GM21381 (cell line): Measurements from ENCODE around the gene PITHD1.
"Not testable (repeated sequence)": the region's sequence is repeated elsewhere in the genome, so short reads cannot be mapped to it uniquely, and the experiment has no call there.

Experiments
- ATAC-seq: cut with Tn5 transposase; IDR thresholded peaks from one replicate; pipeline ENCODE4 v1.9.1; 2021; ENCODE audit warnings: mild to moderate bottlenecking, moderate library complexity; ENCODE audit not compliant: unreplicated experiment

Gene PITHD1

DNA sequence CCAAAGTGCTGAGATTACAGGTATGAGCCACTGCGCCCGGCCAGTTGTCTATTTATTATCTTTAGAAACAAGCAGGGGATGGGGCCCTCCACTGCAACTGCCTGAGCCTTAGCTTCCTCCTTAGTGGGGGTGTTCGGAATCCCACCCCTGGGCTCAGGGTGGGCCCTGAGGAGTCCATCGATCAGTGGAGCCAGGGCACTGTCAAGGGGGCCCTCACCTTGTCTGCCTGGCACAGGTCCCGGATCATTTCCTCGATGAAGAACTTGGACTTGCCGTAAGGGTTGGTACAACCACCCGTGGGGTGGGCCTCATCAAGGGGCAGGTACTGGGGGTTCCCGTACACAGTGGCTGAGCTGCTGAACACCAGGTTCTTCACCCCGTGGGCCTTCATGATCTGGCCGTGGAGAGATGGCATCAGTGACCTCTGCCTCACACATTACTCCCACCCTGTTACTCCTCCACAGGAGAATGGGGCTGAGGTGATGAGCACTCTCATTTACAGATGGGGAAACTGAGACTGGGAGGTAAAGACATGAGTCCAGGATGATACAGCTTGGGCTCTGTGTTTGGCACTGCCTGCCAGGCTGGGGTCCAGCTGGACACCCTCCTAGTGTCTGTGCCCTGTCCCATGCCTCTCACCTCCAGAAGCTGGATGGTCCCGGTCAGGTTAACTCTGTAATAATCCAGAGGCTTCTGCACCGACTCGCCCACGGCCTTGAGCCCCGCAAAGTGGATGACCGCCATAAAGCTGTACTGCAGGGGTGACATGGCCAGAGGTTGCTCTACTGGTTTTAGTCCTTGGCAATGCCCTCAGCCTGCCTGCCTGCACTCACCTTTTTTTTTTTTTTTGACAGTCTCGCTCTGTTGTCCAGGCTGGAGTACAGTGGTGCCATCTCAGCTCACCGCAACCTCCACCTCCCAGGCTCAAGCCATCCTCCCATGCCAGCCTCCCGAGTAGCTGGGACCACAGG lies 19.5 kb downstream of the PITHD1 start:
- ATAC-seq, result no peak

- no peak for ATAC-seq
Observed at GRCh38 chr1:23798662-23799142, 20.5 kb downstream of the PITHD1 start.

- ATAC-seq, result no peak
Observed at GRCh38 chr1:23799255-23799569, 21.0 kb downstream of the PITHD1 start.

DNA sequence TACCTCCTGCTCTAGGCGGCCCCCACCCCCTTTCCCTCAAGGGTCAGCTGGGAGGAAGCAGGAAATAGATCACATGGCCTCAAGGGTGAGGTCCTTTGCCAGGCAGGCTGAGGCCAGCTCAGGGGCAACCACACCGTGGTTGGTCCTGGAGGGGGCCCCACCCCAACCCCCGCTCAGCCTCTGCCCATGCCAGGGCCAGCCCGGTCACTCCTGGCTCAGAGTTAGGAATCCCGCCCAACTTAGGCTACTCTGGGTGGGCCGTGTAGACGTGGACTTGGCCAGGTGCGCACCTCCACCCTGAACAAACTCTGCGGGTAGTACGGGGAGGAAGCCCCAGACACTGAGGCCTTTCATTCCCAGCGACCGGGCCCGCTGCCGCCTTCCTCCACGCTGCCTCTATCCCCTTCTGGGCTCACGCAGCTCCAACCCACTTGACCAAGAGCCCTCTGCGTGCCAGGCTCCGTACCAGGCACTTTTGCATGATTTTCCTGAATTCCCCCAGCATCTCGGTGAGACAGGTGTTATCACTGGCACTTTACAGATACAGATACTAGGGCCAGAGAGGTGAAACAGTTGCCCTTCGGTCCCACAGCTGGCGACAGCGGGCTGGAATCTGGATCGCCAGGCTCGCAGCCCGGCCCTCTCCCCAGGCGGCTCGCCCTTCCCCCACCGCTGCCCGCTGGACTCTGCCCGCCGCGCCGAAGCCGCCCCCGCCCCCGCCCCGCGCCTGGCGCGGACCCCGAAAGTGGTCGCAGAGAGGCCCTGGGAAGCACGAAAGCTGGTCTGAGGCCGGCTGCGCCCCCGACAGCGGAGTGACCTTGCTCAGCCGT lies 21.6 kb downstream of the PITHD1 start:
- ATAC-seq, result peak; percentile 9

- ATAC-seq, result peak; percentile 80
Observed at GRCh38 chr1:23800400-23801337, 22.5 kb downstream of the PITHD1 start, which contains the start of gene GALE. Gene GALE, minus strand, starts transcription at chr1:23800754. Its CDS starts 1,747 bp downstream, at chr1:23799007.

DNA sequence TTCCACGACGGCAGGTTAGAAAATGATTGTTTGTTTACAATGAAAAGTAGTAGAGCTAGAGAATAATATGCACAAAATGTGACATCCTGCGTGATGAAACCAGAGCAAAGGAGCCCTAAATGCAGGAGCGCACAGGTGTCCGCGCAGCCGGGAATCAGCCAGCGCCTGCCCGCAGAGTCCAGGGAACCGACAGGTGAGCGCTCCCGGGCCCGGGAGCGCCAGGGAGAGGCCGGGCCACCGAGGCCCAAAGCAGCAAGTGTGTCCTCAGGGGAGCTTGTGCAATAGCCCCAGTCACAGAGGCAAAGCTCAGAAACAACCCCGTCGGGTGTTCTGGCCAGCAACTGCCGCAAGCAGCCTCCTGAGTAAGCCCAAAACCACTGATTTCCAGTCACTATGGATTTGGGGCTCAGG lies 23.1 kb downstream of the PITHD1 start:
- no peak for ATAC-seq

- no peak for ATAC-seq
Observed at GRCh38 chr1:23801876-23802275, 23.7 kb downstream of the PITHD1 start.

- not testable (repeated sequence) for ATAC-seq
Observed at GRCh38 chr1:23802809-23803342, 24.7 kb downstream of the PITHD1 start.

DNA sequence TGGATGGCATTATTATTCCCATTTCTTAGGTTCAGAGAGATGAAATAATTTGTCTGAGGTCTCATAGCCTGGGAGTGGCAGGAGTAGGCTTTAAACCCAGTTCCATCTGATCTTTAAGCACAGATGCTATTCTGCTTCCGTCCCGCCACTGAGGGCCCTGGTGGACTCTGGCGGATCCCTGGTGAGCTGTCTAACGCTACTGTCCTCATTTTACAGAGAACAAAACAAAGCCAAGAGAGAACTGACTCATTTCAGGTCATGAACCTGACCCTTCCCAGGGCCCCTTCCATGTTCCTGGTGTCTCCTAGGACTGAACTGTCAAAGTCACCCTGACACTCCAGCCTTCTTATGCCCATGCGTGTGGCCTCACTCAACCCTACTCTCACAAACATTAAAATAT lies 25.5 kb downstream of the PITHD1 start:
- no peak for ATAC-seq

DNA sequence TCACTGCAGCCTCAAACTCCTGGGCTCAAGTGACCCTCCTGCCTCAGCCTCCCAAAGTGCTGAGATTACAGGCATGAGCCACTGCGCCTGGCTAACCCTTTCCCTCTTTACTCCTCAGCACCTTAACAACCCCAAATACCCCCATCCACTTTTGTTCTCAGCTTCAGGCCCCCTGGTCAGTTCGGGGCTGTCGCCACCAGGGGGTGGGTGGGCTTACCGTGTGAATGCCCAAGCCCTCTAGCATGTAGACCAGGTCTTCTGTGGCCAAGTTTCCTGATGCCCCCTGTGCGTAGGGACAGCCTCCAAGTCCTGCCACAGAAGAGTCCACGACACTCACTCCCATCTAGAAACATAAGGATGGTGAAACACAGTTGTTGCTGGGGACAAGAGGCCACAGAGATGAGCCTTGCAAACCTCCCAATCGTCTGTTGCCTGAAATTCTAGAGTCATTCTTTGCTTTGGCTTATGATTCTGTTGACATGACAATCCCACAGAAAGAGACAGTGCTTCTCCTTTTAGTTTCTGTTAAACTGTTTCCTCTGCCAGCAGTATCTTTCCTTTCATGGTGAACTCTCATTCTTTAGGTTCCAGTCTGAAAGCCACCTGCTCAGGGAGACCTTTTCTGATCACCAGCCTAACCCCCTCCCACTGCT lies 26.1 kb downstream of the PITHD1 start:
- no peak for ATAC-seq

DNA sequence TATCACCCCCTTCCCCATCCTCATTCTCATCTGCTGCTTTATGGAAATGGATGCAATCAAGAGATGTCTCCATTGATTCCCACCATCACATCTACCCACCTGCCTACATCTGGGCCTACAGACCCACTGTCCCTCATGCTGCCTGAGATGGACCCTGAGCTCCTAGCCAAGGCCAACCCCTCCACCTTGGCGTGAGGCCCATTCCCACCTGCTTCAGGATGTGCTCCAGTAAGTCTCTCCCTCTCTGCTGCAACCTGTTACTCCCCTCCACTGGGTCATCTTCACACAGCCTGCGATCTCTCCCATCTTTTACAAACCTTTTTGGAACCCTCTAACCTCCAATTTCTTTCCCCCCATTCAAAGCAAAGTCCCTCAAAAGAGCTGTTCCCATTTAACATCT lies 26.8 kb downstream of the PITHD1 start:
- ATAC-seq, result no peak

GRCh38 chr1:23806280-23806679 lies 28.1 kb downstream of the PITHD1 start:
- no peak for ATAC-seq

DNA sequence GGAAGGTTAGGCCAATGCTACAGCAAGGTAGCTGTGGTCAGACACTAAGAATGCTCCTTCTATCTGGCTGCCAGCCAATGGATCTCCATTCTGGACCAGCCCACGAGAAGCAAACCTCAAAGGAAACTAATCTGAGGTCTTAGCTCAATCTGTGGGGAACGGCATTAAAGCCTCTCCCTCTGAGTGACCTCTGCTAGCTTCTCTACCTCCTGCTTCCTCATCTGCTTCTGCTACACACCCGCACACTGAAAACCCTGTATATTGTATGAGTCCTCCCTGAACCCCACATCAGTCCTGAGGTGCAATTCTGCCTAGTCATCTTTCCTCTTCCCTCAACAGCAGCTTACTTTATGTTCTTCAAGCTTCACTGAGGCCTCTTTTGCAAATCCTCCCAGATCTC lies 29.2 kb downstream of the PITHD1 start:
- no peak for ATAC-seq

- no peak for ATAC-seq
Observed at GRCh38 chr1:23809751-23810171, 31.5 kb downstream of the PITHD1 start.

DNA sequence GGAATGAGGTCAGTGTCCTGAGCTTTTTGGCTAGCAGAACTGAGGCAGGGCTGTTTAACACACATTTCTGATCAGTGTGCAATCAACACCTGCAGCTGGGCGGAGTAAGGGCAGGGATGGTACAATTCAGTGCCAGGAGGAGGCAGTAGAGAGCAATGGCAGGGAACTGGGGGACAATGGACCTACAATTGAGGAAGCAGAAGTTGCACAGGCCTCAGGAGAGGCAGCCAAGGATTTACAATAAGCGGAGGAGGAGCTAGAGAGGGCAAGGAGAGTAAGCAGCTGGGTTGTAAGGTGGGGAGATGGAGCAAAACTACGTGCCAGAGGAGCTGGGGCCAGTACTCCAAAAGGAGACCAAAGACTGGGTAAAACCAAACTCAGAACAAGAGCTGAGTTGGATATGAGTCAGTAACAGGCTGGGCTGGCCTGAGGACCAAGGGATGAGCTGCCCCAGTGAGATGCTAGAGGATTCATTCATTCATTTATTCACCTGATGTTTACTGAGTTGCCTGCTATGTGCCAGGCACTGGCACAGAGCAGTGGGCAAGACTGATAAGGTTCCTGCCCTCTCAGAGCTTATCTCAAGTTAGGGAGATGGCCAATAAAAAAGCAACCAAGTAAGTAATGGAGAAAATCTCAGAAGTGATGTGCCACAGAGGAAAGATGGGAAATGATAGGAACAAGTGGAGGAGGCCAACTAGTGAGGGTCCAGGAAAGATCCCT lies 32.8 kb downstream of the PITHD1 start:
- ATAC-seq, result no peak

DNA sequence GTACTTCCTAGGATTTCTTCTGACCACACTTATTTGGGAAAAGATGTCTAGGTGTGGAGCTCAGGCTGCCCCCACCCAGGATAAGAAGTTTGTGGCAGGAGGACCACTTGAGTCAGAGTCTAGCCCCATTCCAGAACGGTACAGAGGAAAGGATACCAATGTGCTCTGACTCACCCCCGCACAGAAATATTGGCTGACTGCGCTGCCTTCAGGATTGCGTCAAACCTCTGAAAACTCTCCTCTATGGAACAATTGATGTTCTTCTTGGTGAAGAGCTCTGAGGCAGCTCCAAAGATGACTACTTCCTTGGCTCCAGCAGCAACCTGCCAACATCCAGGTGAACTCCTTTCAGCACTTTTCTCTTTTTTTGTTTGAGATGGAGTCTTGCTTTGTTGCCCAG lies 35.8 kb downstream of the PITHD1 start:
- ATAC-seq, result no peak

- no peak for ATAC-seq
Observed at GRCh38 chr1:23816361-23816760, 38.1 kb downstream of the PITHD1 start.

- no peak for ATAC-seq
Observed at GRCh38 chr1:23816906-23817305, 38.7 kb downstream of the PITHD1 start.

DNA sequence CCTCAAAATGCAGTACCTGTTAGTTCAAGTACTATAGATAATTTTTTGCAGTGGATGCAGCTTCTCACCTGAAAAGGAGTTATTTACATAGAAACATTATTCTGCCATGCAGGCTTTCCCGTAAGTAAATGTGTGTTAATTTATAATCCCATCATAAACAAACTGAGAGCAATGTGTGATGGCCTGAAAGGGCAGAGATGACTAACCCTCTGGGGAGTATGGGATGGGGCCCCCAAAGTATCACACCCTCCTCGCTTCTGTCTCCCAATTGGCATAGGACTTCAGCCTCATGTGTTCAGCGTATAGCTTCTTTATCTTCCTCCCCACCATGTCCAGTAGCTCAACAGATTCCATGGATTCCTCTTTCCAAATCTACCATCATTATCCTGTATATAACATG lies 39.4 kb downstream of the PITHD1 start:
- ATAC-seq, result no peak
